Activated CD8-positive, alpha-beta memory T cell treated with anti-CD3 and anti-CD28 coated beads for 48 hours (primary cell): Measurements from ENCODE around the gene CTSD.
"Not testable (repeated sequence)": the region's sequence is repeated elsewhere in the genome, so short reads cannot be mapped to it uniquely, and the experiment has no call there.

Experiments used
- DNase-seq, 3 experiments: peaks; one replicate each; pipeline ENCODE4 v3.0.0-alpha.2; 2020; ENCODE audit warnings: low read depth in 2 of 3, low spot score in 2 of 3

CTSD gene

DNA sequence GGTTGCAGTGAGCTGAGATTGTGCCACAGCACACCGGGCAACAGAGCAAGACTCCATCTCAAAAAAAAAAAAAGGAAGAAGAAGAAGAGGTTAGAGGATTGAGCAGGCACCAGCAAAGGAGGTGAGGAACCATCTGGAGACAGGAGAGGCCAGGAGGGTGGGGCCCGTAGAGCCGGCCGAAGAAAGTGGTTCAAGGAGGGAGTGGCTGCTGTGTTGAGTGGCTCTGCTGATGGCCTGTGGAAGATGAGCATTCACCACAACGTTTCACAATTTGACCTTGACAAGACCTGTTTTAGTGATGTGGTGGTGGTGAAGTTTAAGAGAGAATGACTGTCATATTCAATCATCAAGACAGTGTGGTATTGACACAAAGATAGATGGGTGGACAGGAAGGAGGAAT lies 6.8 kb upstream of the CTSD start:
- no peak for DNase-seq

DNA sequence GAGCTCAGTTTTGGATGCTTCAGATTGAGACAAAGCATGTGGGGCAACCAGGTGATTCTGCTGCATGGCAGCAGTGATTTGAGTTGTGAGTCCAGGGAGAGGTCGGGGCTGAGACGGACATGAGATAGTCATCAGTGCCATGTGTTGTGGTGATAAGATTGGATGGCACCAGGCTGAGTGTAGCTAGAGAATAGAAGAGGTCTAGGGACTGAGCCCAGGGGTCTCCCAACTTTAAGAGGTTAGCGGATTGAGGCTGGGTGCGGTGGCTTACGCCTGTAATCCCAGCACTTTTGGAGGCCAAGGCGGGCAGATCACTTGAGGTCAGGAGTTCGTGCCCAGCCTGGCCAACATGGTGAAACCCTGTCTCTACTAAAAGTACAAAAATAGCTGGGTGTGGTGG lies 6.3 kb upstream of the CTSD start:
- DNase-seq: no peak

DNA sequence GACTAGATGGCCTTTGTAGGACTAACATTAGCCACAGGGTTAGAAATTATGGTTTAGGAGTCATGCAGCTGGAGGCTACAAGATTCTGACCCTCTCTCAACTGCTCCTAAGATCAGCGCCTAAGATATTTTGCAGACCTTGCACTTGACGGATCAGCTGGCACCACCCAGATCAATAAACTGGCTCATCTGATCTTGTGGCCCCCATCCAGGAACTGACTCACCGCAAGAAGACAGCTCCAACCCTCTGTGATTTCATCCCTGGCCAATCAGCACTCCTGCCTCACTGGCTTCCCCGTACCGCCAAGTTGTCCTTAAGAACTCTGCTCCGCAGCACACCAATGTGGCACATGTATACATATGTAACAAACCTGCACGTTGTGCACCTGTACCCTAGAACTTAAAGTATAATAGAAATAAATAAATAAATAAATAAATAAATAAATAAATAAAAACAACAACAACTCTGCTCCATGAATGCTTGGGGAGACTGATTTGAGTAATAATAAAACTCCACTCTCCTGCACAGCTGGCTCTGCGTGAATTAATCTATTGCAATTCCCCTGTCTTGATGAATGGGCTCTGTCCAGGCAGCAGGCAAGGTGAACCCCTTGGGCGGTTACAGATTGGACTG lies 5.7 kb upstream of the CTSD start:
- not testable (repeated sequence) for DNase-seq

- no peak for DNase-seq
Measured at GRCh38 chr11:1768141-1768469, 4.4 kb upstream of the CTSD start.

GRCh38 chr11:1767399-1768140 lies 3.8 kb upstream of the CTSD start:
- DNase-seq: no peak

DNA sequence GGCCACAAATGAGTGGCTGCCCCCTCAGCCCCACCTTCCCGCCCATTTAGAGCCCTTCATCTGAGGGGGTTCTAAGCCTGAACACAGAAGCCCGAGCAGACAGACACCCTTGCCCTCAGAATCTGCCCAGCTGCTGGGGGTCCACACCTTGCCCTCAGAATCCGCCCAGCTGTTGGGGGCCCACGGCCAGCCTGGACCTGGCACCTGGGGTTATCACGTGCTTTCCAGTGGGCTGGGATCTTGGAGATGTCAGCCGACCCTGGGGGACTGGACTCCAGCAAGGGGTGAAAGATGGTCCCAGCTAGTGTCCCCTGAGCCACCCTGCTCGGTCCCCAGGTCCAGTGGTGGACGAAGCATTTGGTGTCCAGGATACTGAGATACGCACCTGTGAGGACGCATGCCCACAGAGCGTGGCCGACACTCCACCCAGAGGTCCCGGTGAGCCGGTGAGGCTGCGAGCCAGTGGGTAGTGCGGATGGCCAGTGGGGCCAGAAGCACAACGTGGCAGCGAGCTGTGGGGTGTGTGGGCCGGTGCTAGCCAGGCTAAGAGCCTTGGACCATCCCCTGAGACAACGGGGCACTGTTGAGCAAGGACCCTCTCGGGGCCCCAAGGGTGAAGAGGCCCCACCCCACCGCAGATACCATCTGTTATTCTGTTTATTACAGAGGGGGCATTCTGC lies 3.1 kb upstream of the CTSD start:
- no peak for DNase-seq

DNA sequence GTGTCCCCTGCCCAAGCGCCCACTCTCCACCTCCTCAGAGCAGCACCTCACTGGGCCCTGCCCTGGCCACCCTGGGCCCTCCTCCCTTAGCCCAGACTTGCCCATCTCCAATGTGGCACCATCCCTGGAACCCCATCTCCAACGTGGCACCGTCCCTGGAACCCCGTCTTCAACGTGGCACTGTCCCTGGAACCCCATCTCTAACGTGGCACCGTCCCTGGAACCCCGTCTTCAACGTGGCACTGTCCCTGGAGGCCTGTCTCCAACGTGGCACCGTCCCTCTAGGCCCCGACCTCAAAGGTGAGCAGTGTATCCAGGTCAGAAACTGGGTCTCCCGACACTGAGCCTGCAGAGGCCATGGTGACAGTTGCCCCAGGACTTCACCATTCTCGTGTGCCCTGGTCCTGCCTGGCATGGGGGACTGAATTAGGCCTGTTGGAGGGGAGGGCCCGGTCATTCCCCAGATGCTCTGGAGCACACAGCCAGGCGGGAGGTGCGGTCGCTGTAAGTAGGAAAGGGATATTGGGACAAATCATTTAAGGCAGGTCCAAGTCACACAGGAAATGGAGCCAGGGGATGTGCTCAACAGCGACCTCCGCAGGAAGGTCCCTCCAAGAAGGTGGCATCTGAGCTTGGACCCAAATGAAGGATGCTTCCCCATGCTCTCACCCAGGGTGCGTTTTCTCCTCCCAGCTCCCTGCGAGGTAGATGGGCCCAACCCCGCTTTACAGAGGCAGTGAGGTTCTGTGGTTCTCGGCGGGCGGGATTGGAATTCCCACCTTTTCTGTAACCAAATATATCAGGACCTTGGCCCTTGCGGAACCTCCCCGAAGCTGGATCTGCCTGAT lies 2.4 kb upstream of the CTSD start:
- DNase-seq: no peak

GRCh38 chr11:1763336-1763795 lies 361 bp downstream of the CTSD start:
- DNase-seq: no peak

- DNase-seq: no peak
Measured at GRCh38 chr11:1762537-1763302, 1.0 kb downstream of the CTSD start.

- DNase-seq: no peak
Measured at GRCh38 chr11:1761857-1762536, 1.7 kb downstream of the CTSD start.

GRCh38 chr11:1761110-1761856 lies 2.4 kb downstream of the CTSD start:
- no peak for DNase-seq

GRCh38 chr11:1760351-1761109 lies 3.2 kb downstream of the CTSD start:
- no peak for DNase-seq

DNA sequence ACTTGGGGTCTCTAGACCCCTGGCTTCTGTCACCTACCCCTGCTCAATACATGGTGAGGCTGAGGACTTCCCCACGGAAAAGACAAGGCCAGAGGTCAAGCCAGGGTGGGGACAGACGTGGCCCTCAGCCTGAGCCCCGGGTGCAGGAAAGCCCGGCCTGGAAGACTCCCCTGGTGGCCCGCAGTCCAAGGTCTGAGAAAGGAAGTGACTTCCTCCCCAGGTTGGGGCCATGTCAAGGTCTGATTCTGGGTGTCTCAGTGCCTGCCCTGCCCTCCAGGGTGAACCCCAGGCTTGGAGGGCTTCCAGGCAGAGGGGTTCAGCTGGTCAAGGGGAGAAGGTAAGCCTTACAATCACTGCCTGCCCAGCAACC lies 3.9 kb downstream of the CTSD start:
- no peak for DNase-seq

DNA sequence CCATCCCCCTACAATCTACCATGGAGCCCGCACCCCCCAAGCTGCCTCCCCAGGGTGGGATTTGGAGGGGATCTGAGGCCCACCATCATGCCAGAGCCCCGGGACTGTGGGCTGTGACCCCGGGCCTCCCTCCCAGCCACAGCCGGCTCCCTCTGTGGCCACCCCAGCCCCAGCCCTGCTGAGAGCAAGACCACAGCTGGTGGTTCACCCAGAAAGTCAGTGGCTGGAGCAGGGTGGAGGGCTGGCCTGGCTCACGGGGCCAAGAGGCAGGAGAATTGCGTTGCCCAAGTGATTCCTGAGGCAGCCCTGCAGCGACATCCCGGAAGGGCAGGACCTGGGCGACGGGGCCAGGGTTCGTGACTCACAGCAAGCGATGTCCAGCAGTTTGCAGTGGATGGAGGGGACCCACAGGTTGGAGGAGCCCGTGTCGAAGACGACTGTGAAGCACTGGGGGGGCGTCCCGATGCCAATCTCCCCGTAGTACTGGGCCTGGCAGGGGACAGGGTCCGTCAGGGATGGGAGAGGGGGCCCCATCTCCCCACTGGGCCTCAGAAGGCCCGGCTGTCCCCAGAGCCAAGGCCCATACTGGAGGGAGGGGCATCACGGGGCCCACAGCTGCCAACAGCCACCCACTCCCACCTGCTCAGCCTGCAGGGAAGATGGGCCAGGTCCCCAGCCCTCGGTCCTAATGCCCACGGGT lies 4.4 kb downstream of the CTSD start:
- no peak for DNase-seq

GRCh38 chr11:1758611-1759150 lies 5.0 kb downstream of the CTSD start:
- no peak for DNase-seq

DNA sequence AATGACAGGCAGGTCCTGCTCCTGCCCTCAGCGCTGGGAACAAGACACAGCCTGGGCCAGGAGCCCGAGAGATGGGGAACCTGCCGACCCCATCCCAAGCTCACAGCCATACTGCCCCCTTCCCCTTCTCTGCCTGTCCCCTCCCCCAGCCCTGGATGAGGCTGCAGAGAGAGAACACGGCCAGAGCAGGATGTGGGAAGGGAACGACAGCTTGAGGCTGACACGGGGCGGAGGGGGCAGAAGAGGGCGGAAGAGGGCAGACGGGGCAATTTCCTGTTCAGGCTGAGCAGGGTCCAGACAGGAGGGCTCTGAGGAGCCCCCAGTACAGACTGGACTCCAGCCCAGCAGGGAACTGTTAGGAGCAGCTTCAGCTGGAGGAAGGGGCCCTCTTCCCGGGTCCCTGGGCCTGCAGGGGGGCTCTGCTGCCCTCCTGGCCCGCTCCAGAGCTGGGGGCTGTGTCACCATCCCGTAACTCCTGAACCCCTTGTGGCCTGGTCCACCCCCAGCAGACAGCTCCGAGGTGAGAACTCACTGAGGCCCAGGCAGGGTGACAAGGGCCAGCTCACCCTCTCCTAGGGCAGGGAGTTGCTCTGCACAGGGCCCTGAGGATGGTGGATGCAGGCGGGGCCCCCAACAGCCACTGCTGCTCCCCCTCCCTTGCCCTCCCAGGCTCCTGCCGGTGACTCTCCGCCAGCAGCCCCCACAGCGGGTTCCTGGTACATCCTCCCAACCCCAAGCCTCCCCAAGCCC lies 5.7 kb downstream of the CTSD start:
- DNase-seq: no peak
